VCaP (cell line): ENCODE results near the gene PAX8.
A peak's percentile ranks its signal among the peaks of the same experiment; 100 is the strongest.

Source experiments
- H3K27ac ChIP-seq: fragments of 450-650 bp; 2 replicates; pipeline ENCODE4 v1.5.1; 2017
- CTCF ChIP-seq: fragments of 450-650 bp; conservative IDR thresholded peaks from 2 replicates; pipeline ENCODE4 v1.5.1; 2017; ENCODE audit warnings: mild to moderate bottlenecking, moderate library complexity

Gene PAX8

DNA sequence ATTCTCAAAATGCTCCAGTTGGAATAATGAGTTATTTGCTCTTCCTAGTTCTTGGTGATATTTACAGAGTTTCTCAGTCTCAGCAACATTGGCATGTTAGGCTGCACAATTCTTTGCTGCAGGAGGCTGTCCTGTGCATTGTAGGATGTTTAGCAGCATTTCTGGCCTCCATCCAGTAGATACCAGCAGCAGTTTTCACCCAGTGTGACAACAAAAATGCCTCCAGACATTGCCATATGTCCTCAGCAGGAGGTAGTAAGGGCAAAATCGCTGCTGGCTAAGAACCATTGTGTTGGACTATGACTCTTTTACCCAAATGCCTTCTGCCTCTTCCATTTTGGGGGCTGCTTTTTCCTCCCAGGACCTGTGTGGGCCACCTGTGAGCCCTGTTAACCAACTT, 50.4 kb downstream of the PAX8 start:
- TF ChIP-seq CTCF = no peak

GRCh38 chr2:113227698-113228097, 51.0 kb downstream of the PAX8 start:
- no peak overlapping the region for H3K27ac ChIP-seq
- TF ChIP-seq CTCF = no peak

More for the DNA sequence above, 50.4 kb downstream of the PAX8 start:
- no peak overlapping the region for H3K27ac ChIP-seq

DNA sequence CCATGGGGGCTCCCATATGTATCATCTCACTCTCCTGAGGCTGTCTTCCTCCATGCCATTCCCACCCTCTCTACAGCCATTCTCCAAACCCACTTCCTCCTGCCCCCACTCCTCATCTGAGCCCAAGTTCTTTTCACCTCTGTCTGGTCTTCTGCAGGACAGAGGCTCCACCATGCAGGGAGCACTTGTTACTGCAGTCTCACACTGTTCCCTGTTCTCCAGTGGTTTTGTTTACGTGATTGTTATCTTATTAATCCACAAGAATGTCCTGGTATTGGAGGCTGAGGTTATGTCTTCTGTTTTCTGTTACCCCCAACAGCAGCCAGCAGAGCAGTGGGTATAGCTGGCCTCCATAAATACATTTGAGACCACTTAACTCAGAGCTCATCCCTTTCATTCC, 51.4 kb downstream of the PAX8 start:
- TF ChIP-seq CTCF = peak; percentile 36; the same call in 1 of the 2 replicates

GRCh38 chr2:113226462-113226861, 52.3 kb downstream of the PAX8 start:
- TF ChIP-seq CTCF = no peak
- H3K27ac ChIP-seq = no peak overlapping the region

More for the DNA sequence above, 51.4 kb downstream of the PAX8 start:
- no peak overlapping the region for H3K27ac ChIP-seq

DNA sequence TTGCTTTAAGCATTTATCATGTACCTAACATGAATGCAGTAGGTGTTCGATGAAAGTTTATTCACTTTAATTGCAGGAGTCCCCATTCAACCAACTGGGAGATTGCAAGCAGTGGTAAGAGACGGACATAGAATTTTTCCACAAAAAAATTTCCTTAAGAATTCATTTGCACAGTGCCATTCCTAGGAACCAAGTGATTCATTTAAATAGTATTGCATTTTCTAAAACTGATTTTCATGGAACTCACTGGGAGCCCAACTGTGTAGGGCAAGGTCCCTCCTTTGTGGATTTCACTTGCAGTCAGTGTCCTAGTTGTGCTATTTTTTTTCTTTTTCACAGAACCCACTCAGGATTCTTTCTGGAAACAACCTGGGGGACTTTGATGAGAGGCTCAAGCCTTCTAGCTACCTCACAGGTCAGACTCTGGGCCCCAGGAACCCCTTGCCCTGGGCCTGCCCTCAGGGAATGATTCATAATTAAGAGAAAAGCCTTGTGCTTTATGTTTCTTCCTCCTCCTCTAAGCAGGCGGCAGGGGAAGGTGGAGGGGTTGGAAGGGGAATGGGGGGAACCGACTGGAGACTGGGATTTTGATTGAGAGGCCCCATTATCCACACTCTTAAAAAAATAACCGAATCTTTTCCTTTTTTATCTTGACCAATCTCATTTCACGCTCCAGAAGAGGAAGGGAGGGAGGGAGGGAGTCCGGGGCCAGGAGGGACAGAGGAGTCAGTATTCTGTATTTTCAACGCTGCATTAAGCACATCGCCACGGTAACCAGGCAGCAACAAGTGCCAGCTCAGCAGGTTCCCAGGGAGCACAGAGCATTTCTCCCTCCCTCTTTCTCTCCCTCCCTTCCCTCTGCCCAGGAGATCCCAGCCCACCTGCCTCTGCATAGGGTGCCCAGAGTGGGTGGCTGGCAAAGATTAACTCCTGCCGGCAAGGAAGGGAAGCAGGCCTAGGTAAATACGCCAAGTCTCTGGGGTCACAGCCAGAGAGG, 53.2 kb downstream of the PAX8 start:
- H3K27ac ChIP-seq = no peak overlapping the region
- TF ChIP-seq CTCF = no peak

GRCh38 chr2:113224647-113225236, 54.0 kb downstream of the PAX8 start:
- TF ChIP-seq CTCF = no peak
- H3K27ac ChIP-seq = no peak overlapping the region

DNA sequence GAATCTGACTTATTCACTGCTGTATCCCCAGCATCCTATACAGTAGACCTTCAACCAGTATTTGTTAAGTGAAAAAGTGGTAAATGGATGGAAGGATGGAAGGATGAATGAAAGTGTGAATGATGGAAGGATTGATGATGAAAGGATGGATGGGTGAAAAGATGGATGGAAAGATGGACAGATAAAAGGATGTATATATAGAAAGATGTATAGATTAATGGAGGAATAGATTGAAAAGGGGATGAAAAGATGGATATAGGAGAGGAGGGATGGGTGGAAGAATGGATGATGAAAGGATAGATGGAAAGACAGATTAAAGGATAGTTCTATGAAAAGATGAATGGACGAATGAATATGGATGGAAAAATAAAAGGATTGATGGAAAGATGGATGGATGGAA, 54.9 kb downstream of the PAX8 start:
- no peak for TF ChIP-seq CTCF
- H3K27ac ChIP-seq = no peak overlapping the region
